A549 (cell line): Measurements from ENCODE around the gene CRYBA4. TPM values are rescaled to one million over a fixed set of nuclear protein-coding genes. Genes with fewer than 3 reads are reported as not detected.

Source experiments
- ATAC-seq, 2 experiments: fragments of 200-7000 bp in 1 of 2; fragments of >200 bp in 1 of 2; cut with Nextera tagmentation in 1 of 2; cut with Tn5 transposase in 1 of 2; 3 replicates each; pipeline versions ENCODE4 v1.8.0 to v1.9.1; 2018 to 2020; ENCODE audit warnings: mild to moderate bottlenecking in 1 of 2, moderate library complexity in 1 of 2
- CTCF ChIA-PET: fragments of 300-600 bp; sonication (Branson Sonifier 250); formaldehyde crosslinking; extraction: SDS; loops from one replicate; lab custom pipeline; 2021; ENCODE audit warnings: antibody characterized with exemption, inconsistent platforms; lab: Yijun Ruan, JAX
- POLR2A ChIA-PET: fragments of 350-600 bp; formaldehyde crosslinking; extraction: SDS; loops from one replicate; lab custom pipeline; 2021; ENCODE audit warnings: antibody characterized with exemption, inconsistent platforms; lab: Yijun Ruan, JAX
- DNase-seq, 2 experiments: peaks; one replicate each; pipeline versions ENCODE4 v3.0.0 to v3.0.0-alpha.2; 2011 to 2016; ENCODE audit warnings: low read depth in 1 of 2, low spot score in 1 of 2
- FAIRE-seq: peaks from 2 replicates; lab custom pipeline; 2011; peaks lifted over from hg19 to GRCh38; lab: Jason Lieb, UNC
- H3K27ac ChIP-seq, 2 experiments: fragments of >200 bp; sonication (Bioruptor Twin); formaldehyde crosslinking; 3 replicates each; pipeline ENCODE4 v1.5.1; 2016 to 2017
- H3K4me1 ChIP-seq: fragments of >200 bp; sonication (Bioruptor Twin); formaldehyde crosslinking; 3 replicates; pipeline ENCODE4 v1.6.1; 2016
- H3K4me2 ChIP-seq: fragments of >200 bp; sonication (Bioruptor Twin); formaldehyde crosslinking; 3 replicates; pipeline ENCODE4 v1.6.1; 2016
- H3K4me3 ChIP-seq: fragments of >200 bp; sonication (Bioruptor Twin); formaldehyde crosslinking; 3 replicates; pipeline ENCODE4 v1.5.1; 2016
- H3K9me3 ChIP-seq: fragments of >200 bp; sonication (Bioruptor Twin); formaldehyde crosslinking; 3 replicates; pipeline ENCODE4 v1.6.1; 2016
- ATOH8 ChIP-seq: fragments of 250-450 bp; sonication (Bioruptor Pico); IDR thresholded peaks from 2 replicates; pipeline ENCODE4 v1.5.0; 2020; ENCODE audit warnings: low read depth, mild to moderate bottlenecking, moderate library complexity
- BHLHE40 ChIP-seq: IDR thresholded peaks from 2 replicates; pipeline ENCODE4 v1.6.1; 2012; ENCODE audit warnings: low read depth, low read length, inconsistent platforms
- CBX2 ChIP-seq: fragments of 200-600 bp; sonication (generic); IDR thresholded peaks from 2 replicates; pipeline ENCODE4 v1.6.1; 2016; ENCODE audit warnings: low read depth, mild to moderate bottlenecking, borderline replicate concordance
- CEBPB ChIP-seq, 2 experiments: fragments of >200 bp in 1 of 2; sonication (Bioruptor Twin) in 1 of 2; formaldehyde crosslinking in 1 of 2; IDR thresholded peaks; 2 replicates each; pipeline ENCODE4 v1.6.1; 2012 to 2016
- ELK1 ChIP-seq: fragments of 150-350 bp; IDR thresholded peaks from 2 replicates; pipeline ENCODE4 v1.6.1; 2014; ENCODE audit warnings: low read depth, mild to moderate bottlenecking, low read length
- ESRRA ChIP-seq: fragments of 150-350 bp; IDR thresholded peaks from 2 replicates; pipeline ENCODE4 v1.6.1; 2014; ENCODE audit warnings: mild to moderate bottlenecking, low read length, borderline replicate concordance
- FOSB ChIP-seq: fragments of 250-450 bp; sonication (Bioruptor Pico); IDR thresholded peaks from 2 replicates; pipeline ENCODE4 v1.5.0; 2020; ENCODE audit warnings: mild to moderate bottlenecking, moderate library complexity
- GATA3 ChIP-seq: IDR thresholded peaks from 2 replicates; pipeline ENCODE4 v1.6.1; 2012; ENCODE audit warnings: borderline replicate concordance
- HDAC2 ChIP-seq: fragments of 200-600 bp; sonication (generic); IDR thresholded peaks from 2 replicates; pipeline ENCODE4 v1.6.1; 2016
- HES2 ChIP-seq: fragments of >200 bp; sonication (Bioruptor Twin); formaldehyde crosslinking; IDR thresholded peaks from 2 replicates; pipeline ENCODE4 v1.6.1; 2016
- HEYL ChIP-seq: fragments of 250-450 bp; sonication (Bioruptor Pico); IDR thresholded peaks from 2 replicates; pipeline ENCODE4 v1.8.0; 2021; ENCODE audit warnings: mild to moderate bottlenecking, moderate library complexity
- HOXA7 ChIP-seq: fragments of 250-450 bp; sonication (Bioruptor Pico); IDR thresholded peaks from 2 replicates; pipeline ENCODE4 v1.5.0; 2020; ENCODE audit warnings: mild to moderate bottlenecking, moderate library complexity
- HOXB5 ChIP-seq: fragments of 250-450 bp; sonication (Bioruptor Pico); IDR thresholded peaks from 2 replicates; pipeline ENCODE4 v1.5.0; 2020; ENCODE audit warnings: mild to moderate bottlenecking, moderate library complexity
- KDM5A ChIP-seq: fragments of 200-600 bp; sonication (generic); IDR thresholded peaks from 2 replicates; pipeline ENCODE4 v1.6.1; 2016; ENCODE audit warnings: antibody characterized with exemption, mild to moderate bottlenecking
- NR3C1 ChIP-seq: fragments of >200 bp; sonication (Bioruptor Twin); formaldehyde crosslinking; IDR thresholded peaks from 3 replicates; pipeline ENCODE4 v1.6.1; 2017
- PHF8 ChIP-seq: fragments of 200-600 bp; sonication (generic); IDR thresholded peaks from 2 replicates; pipeline ENCODE4 v1.6.1; 2016; ENCODE audit warnings: low read depth, mild to moderate bottlenecking, antibody characterized with exemption, moderate library complexity, borderline replicate concordance
- POLR2A ChIP-seq: IDR thresholded peaks from 2 replicates; pipeline ENCODE4 v1.6.1; 2012; ENCODE audit warnings: mild to moderate bottlenecking, low read length
- RAD21 ChIP-seq, 2 experiments: fragments of >200 bp in 1 of 2; sonication (Bioruptor Twin) in 1 of 2; formaldehyde crosslinking in 1 of 2; IDR thresholded peaks in 1 of 2; conservative IDR thresholded peaks in 1 of 2; 2 replicates in 1 of 2; 3 replicates in 1 of 2; pipeline ENCODE4 v1.6.1; 2012 to 2018; ENCODE audit warnings: inconsistent platforms in 1 of 2
- REST ChIP-seq: fragments of 200-600 bp; sonication (generic); IDR thresholded peaks from 2 replicates; pipeline ENCODE4 v1.6.1; 2016; ENCODE audit warnings: antibody characterized with exemption, mild to moderate bottlenecking, moderate library complexity
- RFX5 ChIP-seq: fragments of 450-650 bp; IDR thresholded peaks from 2 replicates; pipeline ENCODE4 v1.7.1; 2014; ENCODE audit warnings: antibody characterized with exemption, mild to moderate bottlenecking, moderate library complexity
- RNF2 ChIP-seq: fragments of 200-600 bp; sonication (generic); IDR thresholded peaks from 2 replicates; pipeline ENCODE4 v1.6.1; 2016; ENCODE audit warnings: low read depth, mild to moderate bottlenecking, antibody characterized with exemption, moderate library complexity, borderline replicate concordance
- TFCP2L1 ChIP-seq: fragments of 250-450 bp; sonication (Bioruptor Pico); IDR thresholded peaks from 2 replicates; pipeline ENCODE4 v1.5.0; 2021; ENCODE audit warnings: mild to moderate bottlenecking
- USF2 ChIP-seq: fragments of 450-650 bp; IDR thresholded peaks from 2 replicates; pipeline ENCODE4 v1.6.1; 2014; ENCODE audit warnings: antibody characterized with exemption
- ZSCAN20 ChIP-seq: fragments of 250-450 bp; sonication (Bioruptor Pico); IDR thresholded peaks from 2 replicates; pipeline ENCODE4 v1.8.0; 2022; ENCODE audit warnings: mild to moderate bottlenecking, moderate library complexity
- WGBS: methylation state at CpG from one replicate; pipeline ENCODE4 v1.1.6; 2017; ENCODE audit errors: missing lambda C conversion rate; 5-methylcytosine and 5-hydroxymethylcytosine counted together
- polyA plus RNA-seq, 4 experiments: library from polyadenylated mRNA; depleted of rRNA in 3 of 4; stranded (reverse); fragments of >200 nt; fragmentation: RNase III in 1 of 4; extraction: RNeasy Plus Mini Kit Qiagen cat#74134 plus additional on column Dnase treatment in 1 of 4; gene quantifications; 2 replicates in 3 of 4; 3 replicates in 1 of 4; pipeline ENCODE4 v1.2.3, GENCODE V29; 2011 to 2017

The CRYBA4 gene
- polyA plus RNA-seq, 2 of the 4 experiments (the other 2 are of a cell fraction): not detected

GRCh38 chr22:26672060-26672471, 50.3 kb downstream of the CRYBA4 start:
- Histone ChIP-seq H3K9me3 (no peaks in the 10 kb centered on the region), H3K4me2 (peak overlapping the region; percentile 96), H3K4me1 (peaks cover 18% of the 10 kb centered on the region), H3K4me3 (0 out of 3 replicates have a peak overlapping the region, but pooled peaks have one; percentile 92), H3K27ac (peak overlapping the region; percentile 98 to 99)
- FAIRE-seq (no peak), DNase-seq (no peak), ATAC-seq (no peak)
- WGBS: 95% methylated on average over 8 of the region's 8 CpGs
- TF ChIP-seq ZSCAN20 (CRISPR knock-in tag) (no peak), ELK1 (no peak), HEYL (CRISPR knock-in tag) (no peak), KDM5A (no peak), TFCP2L1 (CRISPR knock-in tag) (no peak), HDAC2 (no peak), POLR2A (no peak), ESRRA (no peak), HES2 (no peak), ATOH8 (CRISPR knock-in tag) (no peak), NR3C1 (no peak), CEBPB (IDR thresholded peaks at IDR 0.05) (no peak), BHLHE40 (no peak), REST (no peak), GATA3 (no peak), HOXA7 (CRISPR knock-in tag) (no peak), CBX2 (no peak), RAD21 (conservative IDR thresholded peaks at IDR 0.05 in 1 of 2, IDR thresholded peaks at IDR 0.05 in 1 of 2) (no peak), FOSB (no peak)
- ChIA-PET POLR2A (interaction anchor here (1.1 to 1.9 kb wide), 3 partner anchors 73 to 1130 kb away, joined by 3 to 6 read pairs (median 6); partner anchors contain the start of genes HPS4, MN1 and SRRD), CTCF (interaction anchor here (1.2 to 2.8 kb wide), 4 partner anchors 8 to 1133 kb away, joined by 3 to 12 read pairs (median 4); no protein-coding TSS in a partner anchor)

GRCh38 chr22:26672590-26673468, 51.1 kb downstream of the CRYBA4 start:
- DNase-seq (peak; percentile 75 to 94), FAIRE-seq (no peak)
- TF ChIP-seq HDAC2 (no peak), GATA3 (no peak), USF2 (peak; percentile 75), HOXA7 (CRISPR knock-in tag) (no peak), HOXB5 (CRISPR knock-in tag) (no peak), ZSCAN20 (CRISPR knock-in tag) (no peak), RNF2 (no peak), CEBPB (IDR thresholded peaks at IDR 0.05) (no peak), NR3C1 (no peak), REST (no peak), PHF8 (no peak), KDM5A (no peak), BHLHE40 (no peak), RFX5 (no peak)

More at GRCh38 chr22:26672590-26673468, 51.1 kb downstream of the CRYBA4 start:
- ATAC-seq: peak; percentile 91 to 93
- Histone ChIP-seq H3K9me3 (no peaks in the 10 kb centered on the region), H3K4me2 (peak overlapping the region; percentile 96), H3K27ac (peak overlapping the region; percentile 98 to 99), H3K4me3 (peak overlapping the region; percentile 92), H3K4me1 (peaks cover 18% of the 10 kb centered on the region)
- 2% methylated on average over 21 of the region's 36 CpGs for WGBS
- ChIA-PET CTCF (interaction anchor here (0.6 to 2.8 kb wide), 10 partner anchors 9 to 1133 kb away, joined by 3 to 12 read pairs (median 3); no protein-coding TSS in a partner anchor), POLR2A (interaction anchor here (0.7 to 1.9 kb wide), 6 partner anchors 72 to 1129 kb away, joined by 3 to 6 read pairs (median 3); partner anchors contain the start of genes HPS4, MN1 and SRRD)
